Uterus (tissue), 2 donors: ENCODE results near the gene CD151.

Experiments
- CTCF ChIP-seq, 4 experiments: fragments of 200-600 bp in 2 of 4; fragments of 450-650 bp in 2 of 4; sonication (generic) in 2 of 4; IDR thresholded peaks; one replicate each; pipeline ENCODE4 v1.5.1; 2016 to 2019; ENCODE audit warnings: antibody characterized with exemption in 4 of 4, mild to moderate bottlenecking in 2 of 4, moderate library complexity in 1 of 4
- POLR2A ChIP-seq, 2 donors: fragments of 450-650 bp; IDR thresholded peaks; one replicate each; pipeline ENCODE4 v1.6.1; 2016; ENCODE audit warnings: antibody characterized with exemption in 2 of 2, mild to moderate bottlenecking in 1 of 2, moderate library complexity in 1 of 2

- TF ChIP-seq CTCF (IDR thresholded peaks at IDR 0.05) (no peak), POLR2A (IDR thresholded peaks at IDR 0.05) (no peak)
These were observed 42.5 kb downstream of the CD151 start for GRCh38 chr11:875203-875602.
